Sigmoid colon (tissue), 4 donors: Measurements from ENCODE around the gene TTLL11.

Experiments
- EP300 ChIP-seq, 4 donors: sonication (generic); formaldehyde crosslinking; IDR thresholded peaks; one replicate each; pipeline ENCODE4 v1.6.1; 2017; ENCODE audit warnings: antibody characterized with exemption in 4 of 4
- POLR2A ChIP-seq, 2 donors: fragments of 450-650 bp; IDR thresholded peaks; one replicate each; pipeline ENCODE4 v1.6.1; 2016; ENCODE audit warnings: antibody characterized with exemption in 2 of 2, mild to moderate bottlenecking in 2 of 2, moderate library complexity in 2 of 2
- POLR2AphosphoS5 ChIP-seq, 4 donors: sonication (generic); formaldehyde crosslinking; IDR thresholded peaks; one replicate each; pipeline ENCODE4 v1.6.1; 2017; ENCODE audit warnings: antibody characterized with exemption in 4 of 4
- TF ChIP-seq, protein P1 (sequence below), 4 experiments: fragments of 450-650 bp in 3 of 4; fragments of 200-600 bp in 1 of 4; IDR thresholded peaks; one replicate each; pipeline ENCODE4 v1.5.1; 2016 to 2019; ENCODE audit warnings: antibody characterized with exemption in 4 of 4, mild to moderate bottlenecking in 3 of 4, moderate library complexity in 2 of 4

DNA sequence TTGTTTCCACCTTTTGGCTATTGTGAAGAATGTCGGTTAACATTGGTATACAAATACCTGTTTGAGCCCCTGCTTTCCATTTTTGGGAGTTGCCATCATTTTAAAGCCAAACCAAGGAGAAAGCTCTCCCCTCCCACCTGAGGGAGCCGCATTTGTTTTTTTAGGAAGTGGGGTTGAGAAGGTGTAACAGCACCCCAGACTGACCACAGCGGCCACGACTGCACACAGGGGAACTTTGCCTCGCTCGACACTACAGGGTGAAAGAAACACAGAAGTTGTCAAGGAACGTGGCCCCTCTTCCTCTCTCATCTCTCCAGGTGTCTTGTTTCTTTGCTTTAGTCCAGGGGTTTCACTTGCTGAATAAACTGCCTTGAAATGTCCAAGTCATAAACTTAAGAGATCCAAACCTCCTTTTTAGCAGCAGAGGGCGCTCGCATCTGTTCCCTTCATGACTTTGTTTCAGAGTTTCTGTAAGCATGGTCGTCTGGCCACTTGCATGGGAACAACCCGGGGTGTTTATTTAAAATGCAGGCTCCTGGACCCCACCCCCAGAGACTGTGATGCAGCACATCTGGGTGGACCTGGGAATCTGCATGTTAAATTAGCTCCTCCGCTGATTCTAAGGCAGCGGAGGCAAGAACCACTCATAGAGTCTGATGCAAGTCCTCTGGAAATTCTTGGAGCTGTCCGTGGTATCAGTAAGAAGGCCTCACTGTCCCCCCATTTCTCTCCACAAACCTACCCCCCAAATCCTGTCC lies 2.1 kb upstream of the TTLL11 start:
- no peak for TF ChIP-seq POLR2AphosphoS5 (IDR thresholded peaks at IDR 0.05)
- TF ChIP-seq, protein P1, sequence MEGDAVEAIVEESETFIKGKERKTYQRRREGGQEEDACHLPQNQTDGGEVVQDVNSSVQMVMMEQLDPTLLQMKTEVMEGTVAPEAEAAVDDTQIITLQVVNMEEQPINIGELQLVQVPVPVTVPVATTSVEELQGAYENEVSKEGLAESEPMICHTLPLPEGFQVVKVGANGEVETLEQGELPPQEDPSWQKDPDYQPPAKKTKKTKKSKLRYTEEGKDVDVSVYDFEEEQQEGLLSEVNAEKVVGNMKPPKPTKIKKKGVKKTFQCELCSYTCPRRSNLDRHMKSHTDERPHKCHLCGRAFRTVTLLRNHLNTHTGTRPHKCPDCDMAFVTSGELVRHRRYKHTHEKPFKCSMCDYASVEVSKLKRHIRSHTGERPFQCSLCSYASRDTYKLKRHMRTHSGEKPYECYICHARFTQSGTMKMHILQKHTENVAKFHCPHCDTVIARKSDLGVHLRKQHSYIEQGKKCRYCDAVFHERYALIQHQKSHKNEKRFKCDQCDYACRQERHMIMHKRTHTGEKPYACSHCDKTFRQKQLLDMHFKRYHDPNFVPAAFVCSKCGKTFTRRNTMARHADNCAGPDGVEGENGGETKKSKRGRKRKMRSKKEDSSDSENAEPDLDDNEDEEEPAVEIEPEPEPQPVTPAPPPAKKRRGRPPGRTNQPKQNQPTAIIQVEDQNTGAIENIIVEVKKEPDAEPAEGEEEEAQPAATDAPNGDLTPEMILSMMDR (IDR thresholded peaks at IDR 0.05), result peak in 3 of 4 experiments; percentile 35 to 39 (median 39)
- no peak for TF ChIP-seq POLR2A (IDR thresholded peaks at IDR 0.05)
- no peak for TF ChIP-seq EP300 (IDR thresholded peaks at IDR 0.05)
